ENCODE results near the gene CCDC171.
"Not testable (repeated sequence)": the region's sequence is repeated elsewhere in the genome, so short reads cannot be mapped to it uniquely, and the experiment has no call there.

The CCDC171 gene

GRCh38 chr9:15513335-15513734 is 39.5 kb upstream of the CCDC171 start:
- peak; percentile 43 for TF ChIP-seq CTCF (conservative IDR thresholded peaks at IDR 0.05)
- no peak overlapping the region for H3K27ac ChIP-seq

- no peak for TF ChIP-seq CTCF (conservative IDR thresholded peaks at IDR 0.05)
Measured at GRCh38 chr9:15519831-15520230, 33.0 kb upstream of the CCDC171 start.

DNA sequence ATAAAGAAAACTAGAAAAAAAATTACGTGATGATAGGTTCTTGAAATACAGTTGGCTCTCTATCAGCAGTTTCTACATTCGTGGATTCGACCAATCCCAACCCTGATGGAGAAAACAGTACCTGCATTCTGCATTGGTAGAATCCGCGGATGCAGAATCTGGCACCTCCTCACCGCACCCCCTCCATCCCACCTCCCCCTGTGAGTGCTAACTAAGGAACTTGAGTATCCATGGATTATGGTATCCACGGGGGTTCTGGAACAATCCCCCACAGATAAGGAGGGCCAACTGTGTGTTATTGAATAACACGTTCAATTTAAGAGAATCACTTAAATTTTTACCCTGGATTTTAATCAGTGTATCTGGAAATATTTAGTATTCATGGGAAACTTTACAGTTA is 31.6 kb upstream of the CCDC171 start:
- no peak overlapping the region for H3K27ac ChIP-seq
- no peak for TF ChIP-seq CTCF (conservative IDR thresholded peaks at IDR 0.05)

More at GRCh38 chr9:15519831-15520230, 33.0 kb upstream of the CCDC171 start:
- H3K27ac ChIP-seq = no peak overlapping the region

DNA sequence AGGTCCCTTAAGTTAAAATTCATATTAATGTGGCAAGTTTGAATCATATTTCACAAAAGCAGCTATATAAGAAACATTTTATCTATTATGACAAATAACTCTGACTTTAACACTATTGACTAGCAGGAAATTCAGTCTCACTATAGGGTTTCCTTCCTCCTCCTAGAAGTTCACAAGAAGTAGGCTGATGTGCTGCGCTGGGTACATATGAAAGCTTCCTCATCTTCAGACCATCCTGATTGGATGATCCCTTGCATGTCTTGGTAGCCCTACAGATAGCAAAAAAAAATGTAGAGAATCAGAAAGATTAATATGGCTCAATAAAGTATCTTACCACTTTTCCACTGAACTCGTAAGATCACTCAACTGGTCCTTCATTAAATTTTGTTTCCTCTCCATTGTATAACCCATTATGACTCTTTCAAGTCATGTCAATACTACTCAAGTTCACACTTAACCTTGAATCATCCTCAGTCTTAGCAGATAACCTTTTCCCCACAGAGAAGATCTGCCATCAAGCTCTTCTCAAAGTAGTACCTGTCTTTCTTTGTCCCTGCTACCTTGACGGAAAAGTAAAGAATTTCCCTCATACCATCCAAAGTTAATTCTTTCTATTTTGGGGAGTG is 30.6 kb upstream of the CCDC171 start:
- H3K27ac ChIP-seq = no peak overlapping the region
- no peak for TF ChIP-seq CTCF (conservative IDR thresholded peaks at IDR 0.05)

DNA sequence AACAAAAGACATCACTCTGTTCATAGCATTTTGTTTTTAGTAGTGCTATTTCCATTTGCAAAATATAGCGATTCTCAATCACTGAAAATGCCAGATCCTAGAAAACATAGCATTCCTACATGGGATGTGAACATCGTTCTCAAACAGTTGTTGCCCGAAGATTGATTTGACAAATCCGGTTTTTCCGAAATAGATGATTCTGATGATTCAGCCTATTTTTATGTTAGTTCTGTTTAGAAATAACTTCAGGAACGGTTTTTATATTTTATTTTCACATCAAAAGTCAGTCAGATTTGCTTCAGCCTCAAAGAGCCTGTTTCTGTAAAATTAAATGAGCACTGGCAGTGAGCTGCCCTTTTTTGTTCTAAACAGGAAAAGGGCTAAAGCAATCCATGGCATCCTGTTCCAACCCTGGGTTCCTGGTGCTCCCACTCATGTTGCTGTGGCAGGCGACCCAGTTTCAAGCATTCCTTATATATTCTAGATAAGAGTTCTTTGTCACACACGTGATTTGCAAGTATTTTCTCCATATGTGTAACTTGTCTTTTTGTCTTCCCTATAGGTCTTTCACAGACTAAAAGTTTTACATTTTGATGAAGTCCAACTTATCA is 27.9 kb upstream of the CCDC171 start:
- TF ChIP-seq CTCF (conservative IDR thresholded peaks at IDR 0.05) = no peak
- no peak overlapping the region for H3K27ac ChIP-seq

- no peak for TF ChIP-seq CTCF (conservative IDR thresholded peaks at IDR 0.05)
- H3K27ac ChIP-seq = no peak overlapping the region
Measured at GRCh38 chr9:15525958-15526357, 26.9 kb upstream of the CCDC171 start.

- H3K27ac ChIP-seq = not testable (repeated sequence)
Measured at GRCh38 chr9:15527035-15527434, 25.8 kb upstream of the CCDC171 start.

GRCh38 chr9:15529566-15530324 is 23.1 kb upstream of the CCDC171 start:
- no peak overlapping the region for H3K27ac ChIP-seq
- no peak for TF ChIP-seq CTCF (conservative IDR thresholded peaks at IDR 0.05)
